ENCODE data around the gene POLR1H. TPM values are rescaled to one million over a fixed set of nuclear protein-coding genes. Genes with fewer than 3 reads are reported as not detected.

The POLR1H gene
- total RNA-seq, 1 donor, result 21.4 TPM

DNA sequence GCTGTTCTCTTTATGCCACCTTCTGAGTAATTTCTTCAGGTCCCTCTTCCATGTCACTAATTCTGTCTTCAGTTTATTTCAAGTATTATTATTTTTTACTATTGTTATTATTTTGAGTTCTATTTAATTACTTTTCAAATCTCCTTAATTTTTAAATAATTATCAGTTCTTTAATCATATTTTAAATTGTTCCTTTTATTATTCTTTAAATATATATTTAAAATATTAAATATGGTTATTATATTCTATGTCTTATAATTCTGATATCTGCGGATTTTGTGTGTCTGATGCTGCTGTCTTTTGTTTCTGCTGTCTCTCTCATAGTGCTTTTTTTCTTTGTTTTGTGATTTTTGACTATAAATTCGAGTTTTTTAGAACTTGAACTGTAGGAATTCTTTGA is 2.2 kb downstream of the POLR1H start:
- no peaks in the 10 kb centered on the region for H3K27me3 ChIP-seq (ENCODE audit: insufficient read depth, low read length)
- no peak overlapping the region for H3K4me2 ChIP-seq (ENCODE audit: insufficient read depth, low read length)
- no peaks in the 10 kb centered on the region for H4K20me1 ChIP-seq (ENCODE audit: insufficient read depth, low read length)
- H3K36me3 ChIP-seq (ENCODE audit: insufficient read depth, low read length), result peaks cover 10% of the 10 kb centered on the region
- no peaks in the 10 kb centered on the region for H3K9me3 ChIP-seq (ENCODE audit: low read depth, low read length)
- no peak overlapping the region for H3K27ac ChIP-seq (ENCODE audit: low read depth, low read length)
- H3K4me1 ChIP-seq (ENCODE audit: insufficient read depth, low read length), result peaks cover 37% of the 10 kb centered on the region
- no peak overlapping the region for H3K4me3 ChIP-seq (ENCODE audit: insufficient read depth, low read length)
- peaks cover 44% of the 10 kb centered on the region for H3K79me2 ChIP-seq (ENCODE audit: insufficient read depth, low read length)
- TF ChIP-seq, protein P1, sequence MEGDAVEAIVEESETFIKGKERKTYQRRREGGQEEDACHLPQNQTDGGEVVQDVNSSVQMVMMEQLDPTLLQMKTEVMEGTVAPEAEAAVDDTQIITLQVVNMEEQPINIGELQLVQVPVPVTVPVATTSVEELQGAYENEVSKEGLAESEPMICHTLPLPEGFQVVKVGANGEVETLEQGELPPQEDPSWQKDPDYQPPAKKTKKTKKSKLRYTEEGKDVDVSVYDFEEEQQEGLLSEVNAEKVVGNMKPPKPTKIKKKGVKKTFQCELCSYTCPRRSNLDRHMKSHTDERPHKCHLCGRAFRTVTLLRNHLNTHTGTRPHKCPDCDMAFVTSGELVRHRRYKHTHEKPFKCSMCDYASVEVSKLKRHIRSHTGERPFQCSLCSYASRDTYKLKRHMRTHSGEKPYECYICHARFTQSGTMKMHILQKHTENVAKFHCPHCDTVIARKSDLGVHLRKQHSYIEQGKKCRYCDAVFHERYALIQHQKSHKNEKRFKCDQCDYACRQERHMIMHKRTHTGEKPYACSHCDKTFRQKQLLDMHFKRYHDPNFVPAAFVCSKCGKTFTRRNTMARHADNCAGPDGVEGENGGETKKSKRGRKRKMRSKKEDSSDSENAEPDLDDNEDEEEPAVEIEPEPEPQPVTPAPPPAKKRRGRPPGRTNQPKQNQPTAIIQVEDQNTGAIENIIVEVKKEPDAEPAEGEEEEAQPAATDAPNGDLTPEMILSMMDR (IDR thresholded peaks at IDR 0.05; ENCODE audit: extremely low read depth, low read depth, low read length), result no peak
- DNase-seq (ENCODE audit: insufficient read length, low spot score, missing footprints), result no peak
- no peak overlapping the region for H2AFZ ChIP-seq (ENCODE audit: low read length)

DNA sequence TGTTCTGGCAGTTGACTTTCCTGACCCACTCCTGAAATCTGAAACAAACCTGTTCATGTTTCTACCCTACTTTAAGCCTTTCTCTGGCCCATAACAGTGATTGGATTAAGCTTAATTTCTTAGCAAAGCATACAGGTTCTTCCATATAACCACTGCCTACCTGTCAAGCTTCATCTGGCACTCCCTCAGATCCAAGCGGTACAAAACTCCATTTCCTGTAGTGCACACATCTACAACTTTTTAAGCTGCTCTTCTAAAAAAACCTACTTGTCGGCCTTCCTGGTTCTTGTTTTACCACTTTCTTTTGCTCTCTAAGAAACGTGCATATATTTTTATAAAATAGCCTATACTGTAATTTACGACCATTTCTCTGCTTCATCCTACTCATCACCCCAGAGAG is 5.0 kb downstream of the POLR1H start:
- Histone ChIP-seq H3K36me3 (ENCODE audit: insufficient read depth, low read length) (peaks cover 18% of the 10 kb centered on the region), H2AFZ (ENCODE audit: low read length) (peak overlapping the region; percentile 94), H3K4me1 (ENCODE audit: insufficient read depth, low read length) (peaks cover 28% of the 10 kb centered on the region), H3K79me2 (ENCODE audit: insufficient read depth, low read length) (peaks cover 35% of the 10 kb centered on the region), H3K27ac (ENCODE audit: low read depth, low read length) (peak overlapping the region; percentile 98), H4K20me1 (ENCODE audit: insufficient read depth, low read length) (no peaks in the 10 kb centered on the region), H3K4me2 (ENCODE audit: insufficient read depth, low read length) (peak overlapping the region; percentile 91), H3K27me3 (ENCODE audit: insufficient read depth, low read length) (peaks cover 8% of the 10 kb centered on the region), H3K9me3 (ENCODE audit: low read depth, low read length) (no peaks in the 10 kb centered on the region), H3K4me3 (ENCODE audit: insufficient read depth, low read length) (peak overlapping the region; percentile 97)
- TF ChIP-seq, protein P1 (IDR thresholded peaks at IDR 0.05; ENCODE audit: extremely low read depth, low read depth, low read length), result no peak
- no peak for DNase-seq (ENCODE audit: insufficient read length, low spot score, missing footprints)

DNA sequence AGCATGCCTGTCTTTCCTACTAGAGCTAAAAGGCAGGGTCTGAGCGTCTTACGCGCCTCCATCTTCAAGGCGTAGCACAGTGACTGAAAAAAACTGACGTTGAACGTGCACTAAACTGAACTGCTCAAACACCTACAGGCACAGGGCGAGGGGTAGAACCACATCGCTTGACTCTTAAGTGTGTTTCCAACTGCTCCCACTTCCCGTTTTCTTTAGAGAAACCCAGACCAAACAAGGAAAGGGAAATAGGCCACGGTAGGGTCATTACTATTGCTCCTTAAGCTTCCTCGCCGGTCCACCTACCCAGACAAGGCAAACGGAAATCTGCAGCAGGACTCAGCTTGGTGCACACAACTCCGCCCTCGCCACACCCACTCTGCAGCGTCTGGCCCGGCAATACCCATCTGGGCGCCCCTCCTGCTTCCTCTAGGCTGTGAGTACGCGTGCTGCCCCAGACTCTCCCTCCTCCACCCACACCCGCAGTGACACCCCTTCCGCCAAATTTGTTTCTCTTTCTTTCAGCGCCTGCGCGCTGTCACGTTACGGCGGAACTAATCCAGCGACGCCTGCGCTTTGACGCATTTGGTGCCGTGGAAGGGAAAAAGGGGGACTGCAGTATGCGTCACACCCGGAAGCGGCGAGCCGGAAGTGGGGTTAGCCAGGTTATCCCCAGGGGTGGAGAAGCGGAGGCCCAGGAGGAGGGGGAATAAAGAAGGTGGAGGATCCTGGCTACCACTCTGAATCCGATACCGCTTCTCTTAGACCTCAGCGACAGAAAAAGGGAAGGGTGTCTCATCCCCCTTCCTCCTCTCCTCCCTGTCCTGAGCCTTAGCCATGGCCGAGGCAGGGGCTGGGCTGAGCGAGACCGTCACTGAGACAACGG is 5.8 kb downstream of the POLR1H start, which contains the start of gene PPP1R11:
TSS of gene PPP1R11 (plus strand) at position 622 of the 883 bp plus-strand sequence. CDS start at position 835, 213 bp downstream.
- peaks cover 27% of the 10 kb centered on the region for H3K4me1 ChIP-seq (ENCODE audit: insufficient read depth, low read length)
- TF ChIP-seq, protein P1 (IDR thresholded peaks at IDR 0.05; ENCODE audit: extremely low read depth, low read depth, low read length), result no peak
- H3K9me3 ChIP-seq (ENCODE audit: low read depth, low read length), result no peaks in the 10 kb centered on the region
- peaks cover 31% of the 10 kb centered on the region for H3K79me2 ChIP-seq (ENCODE audit: insufficient read depth, low read length)
- no peaks in the 10 kb centered on the region for H4K20me1 ChIP-seq (ENCODE audit: insufficient read depth, low read length)
- peak within 1 kb of the TSS; percentile 91 for H3K4me2 ChIP-seq (ENCODE audit: insufficient read depth, low read length)
- H3K36me3 ChIP-seq (ENCODE audit: insufficient read depth, low read length), result peaks cover 18% of the 10 kb centered on the region
- H3K27me3 ChIP-seq (ENCODE audit: insufficient read depth, low read length), result peaks cover 16% of the 10 kb centered on the region
- DNase-seq (ENCODE audit: insufficient read length, low spot score, missing footprints), result peak; percentile 97
- peak within 1 kb of the TSS; percentile 98 for H3K27ac ChIP-seq (ENCODE audit: low read depth, low read length)
- peak within 1 kb of the TSS; percentile 97 for H3K4me3 ChIP-seq (ENCODE audit: insufficient read depth, low read length)
- peak within 1 kb of the TSS; percentile 97 for H2AFZ ChIP-seq (ENCODE audit: low read length)

DNA sequence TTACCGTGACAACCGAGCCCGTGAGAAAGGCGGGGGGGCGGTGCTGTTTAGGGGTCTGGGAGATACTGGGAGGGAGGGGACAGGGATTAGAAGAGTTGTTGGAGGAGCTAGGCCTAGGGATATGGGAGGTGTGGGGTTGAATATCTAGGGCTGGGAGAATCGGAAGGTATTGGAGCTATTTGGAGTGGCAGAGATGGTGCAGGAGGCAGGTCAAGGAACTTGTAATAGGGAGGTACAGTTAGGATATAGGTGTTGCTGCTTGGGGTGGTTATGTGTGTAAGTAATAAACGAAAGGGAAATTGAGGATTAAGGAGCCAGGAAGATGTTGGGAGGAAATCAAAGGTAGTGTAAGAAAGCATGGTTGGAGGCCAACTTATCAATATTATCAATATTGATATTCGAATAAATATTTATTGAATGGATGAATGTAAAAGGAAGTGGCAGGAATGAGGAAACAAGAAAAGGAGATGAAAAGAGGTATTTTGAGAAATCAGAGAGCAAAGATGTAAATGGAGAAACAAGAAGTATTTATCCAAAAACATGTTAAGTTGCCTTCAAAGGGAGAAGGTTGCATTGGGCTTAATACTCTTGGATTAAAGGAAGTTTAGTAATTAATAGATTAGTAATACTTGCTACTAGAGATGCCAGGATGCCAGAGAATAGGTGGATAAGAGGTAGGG is 6.5 kb downstream of the POLR1H start:
- peak overlapping the region; percentile 97 for H2AFZ ChIP-seq (ENCODE audit: low read length)
- TF ChIP-seq, protein P1 (IDR thresholded peaks at IDR 0.05; ENCODE audit: extremely low read depth, low read depth, low read length), result no peak
- peaks cover 24% of the 10 kb centered on the region for H3K27me3 ChIP-seq (ENCODE audit: insufficient read depth, low read length)
- peak overlapping the region; percentile 91 for H3K4me2 ChIP-seq (ENCODE audit: insufficient read depth, low read length)
- H3K4me3 ChIP-seq (ENCODE audit: insufficient read depth, low read length), result peak overlapping the region; percentile 97
- peaks cover 22% of the 10 kb centered on the region for H3K4me1 ChIP-seq (ENCODE audit: insufficient read depth, low read length)
- H3K9me3 ChIP-seq (ENCODE audit: low read depth, low read length), result no peaks in the 10 kb centered on the region
- H3K79me2 ChIP-seq (ENCODE audit: insufficient read depth, low read length), result peaks cover 26% of the 10 kb centered on the region
- H3K27ac ChIP-seq (ENCODE audit: low read depth, low read length), result peak overlapping the region; percentile 98
- no peaks in the 10 kb centered on the region for H4K20me1 ChIP-seq (ENCODE audit: insufficient read depth, low read length)
- peaks cover 18% of the 10 kb centered on the region for H3K36me3 ChIP-seq (ENCODE audit: insufficient read depth, low read length)
- DNase-seq (ENCODE audit: insufficient read length, low spot score, missing footprints), result no peak

Measured in osteoblast (primary cell).